Esophagus muscularis mucosa (tissue), 4 donors: ENCODE results near the gene ASPM. TPM values are rescaled to one million over a fixed set of nuclear protein-coding genes. Genes with fewer than 3 reads are reported as not detected.

Experiments
- DNase-seq: peaks from one replicate; pipeline ENCODE4 v3.0.0-alpha.2; 2017; ENCODE audit errors: extremely low spot score
- H3K27ac ChIP-seq, 4 donors: fragments of 200-600 bp; sonication (generic); replicated peaks in 1 of 4; 1 replicate in 3 of 4; 2 replicates in 1 of 4; pipeline ENCODE4 v1.5.1; 2016 to 2019; ENCODE audit warnings: mild to moderate bottlenecking in 1 of 4
- H3K27me3 ChIP-seq, 4 donors: fragments of 200-600 bp; sonication (generic); one replicate each; pipeline versions ENCODE4 v1.5.1 to v1.6.0; 2016 to 2019
- H3K36me3 ChIP-seq, 4 donors: fragments of 200-600 bp; sonication (generic); one replicate each; pipeline ENCODE4 v1.5.1; 2016 to 2019
- H3K4me1 ChIP-seq, 4 donors: fragments of 200-600 bp; sonication (generic); one replicate each; pipeline ENCODE4 v1.5.1; 2016 to 2019
- H3K4me3 ChIP-seq, 4 donors: fragments of 200-600 bp; sonication (generic); 1 replicate in 2 of 4; 2 replicates in 2 of 4; pipeline ENCODE4 v1.5.1; 2016 to 2019; ENCODE audit warnings: mild to moderate bottlenecking in 4 of 4, moderate library complexity in 1 of 4
- H3K9me3 ChIP-seq, 4 donors: fragments of 200-600 bp; sonication (generic); 1 replicate in 3 of 4; 2 replicates in 1 of 4; pipeline ENCODE4 v1.5.1; 2016 to 2019
- EP300 ChIP-seq: sonication (generic); formaldehyde crosslinking; IDR thresholded peaks from one replicate; pipeline ENCODE4 v1.6.1; 2017; ENCODE audit warnings: antibody characterized with exemption
- POLR2A ChIP-seq: fragments of 450-650 bp; IDR thresholded peaks from one replicate; pipeline ENCODE4 v1.6.1; 2017; ENCODE audit warnings: antibody characterized with exemption, moderate library complexity, mild to moderate bottlenecking, low read depth
- POLR2AphosphoS5 ChIP-seq, 2 donors: sonication (generic); formaldehyde crosslinking; IDR thresholded peaks; one replicate each; pipeline ENCODE4 v1.6.1; 2017; ENCODE audit warnings: antibody characterized with exemption in 2 of 2
- WGBS: methylation state at CpG from one replicate; pipeline ENCODE4 v1.1.5; 2018; 5-methylcytosine and 5-hydroxymethylcytosine counted together
- intact Hi-C: fragments of 100-400 bp; cut with DNase I; formaldehyde crosslinking; loops from one replicate; pipeline ENCODE4 v1.15.1; 2023
- total RNA-seq, 4 donors: library from RNA; depleted of rRNA; stranded (reverse); fragments of >200 nt; gene quantifications; one replicate each; pipeline versions ENCODE4 v1.1.0 to v1.2.1, GENCODE V29; 2016
- TF ChIP-seq, protein P1 (sequence below), 3 experiments: fragments of 200-600 bp in 2 of 3; fragments of 450-650 bp in 1 of 3; sonication (generic) in 2 of 3; IDR thresholded peaks; one replicate each; pipeline ENCODE4 v1.5.1; 2017 to 2019; ENCODE audit warnings: antibody characterized with exemption in 3 of 3, mild to moderate bottlenecking in 2 of 3, moderate library complexity in 1 of 3

The ASPM gene
- total RNA-seq, 4 donors from 2014 or later = 0.13 to 0.75 (median 0.17) TPM; not detected in 1

DNA sequence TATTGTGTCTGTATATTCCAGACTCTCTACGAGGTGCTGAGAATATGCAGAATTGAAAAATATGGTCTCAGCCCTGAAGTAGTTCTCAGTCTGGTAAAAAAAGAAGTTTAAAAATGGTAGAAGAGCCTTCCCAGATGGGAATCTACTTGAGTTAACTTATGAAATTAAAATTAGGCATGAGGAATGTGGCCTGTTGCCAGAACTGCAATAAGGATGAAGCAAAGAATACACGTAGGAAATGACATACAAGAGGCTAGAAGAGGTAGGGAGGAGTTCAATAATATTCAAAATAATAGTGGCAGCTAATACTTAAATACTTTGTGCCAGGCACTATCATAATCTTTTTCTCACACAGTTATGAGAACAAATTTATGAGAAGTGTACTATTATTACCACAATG, 6.3 kb downstream of the ASPM start:
- Histone ChIP-seq H3K4me1 (no peaks in the 10 kb centered on the region), H3K27ac (no peak overlapping the region), H3K9me3 (no peaks in the 10 kb centered on the region), H3K4me3 (no peak overlapping the region), H3K27me3 (peaks cover 0 to 9% (median 0%) of the 10 kb centered on the region in 4 donors), H3K36me3 (no peaks in the 10 kb centered on the region)
- no peak for DNase-seq
- intact Hi-C loops = no loop called here
- TF ChIP-seq, protein P1, sequence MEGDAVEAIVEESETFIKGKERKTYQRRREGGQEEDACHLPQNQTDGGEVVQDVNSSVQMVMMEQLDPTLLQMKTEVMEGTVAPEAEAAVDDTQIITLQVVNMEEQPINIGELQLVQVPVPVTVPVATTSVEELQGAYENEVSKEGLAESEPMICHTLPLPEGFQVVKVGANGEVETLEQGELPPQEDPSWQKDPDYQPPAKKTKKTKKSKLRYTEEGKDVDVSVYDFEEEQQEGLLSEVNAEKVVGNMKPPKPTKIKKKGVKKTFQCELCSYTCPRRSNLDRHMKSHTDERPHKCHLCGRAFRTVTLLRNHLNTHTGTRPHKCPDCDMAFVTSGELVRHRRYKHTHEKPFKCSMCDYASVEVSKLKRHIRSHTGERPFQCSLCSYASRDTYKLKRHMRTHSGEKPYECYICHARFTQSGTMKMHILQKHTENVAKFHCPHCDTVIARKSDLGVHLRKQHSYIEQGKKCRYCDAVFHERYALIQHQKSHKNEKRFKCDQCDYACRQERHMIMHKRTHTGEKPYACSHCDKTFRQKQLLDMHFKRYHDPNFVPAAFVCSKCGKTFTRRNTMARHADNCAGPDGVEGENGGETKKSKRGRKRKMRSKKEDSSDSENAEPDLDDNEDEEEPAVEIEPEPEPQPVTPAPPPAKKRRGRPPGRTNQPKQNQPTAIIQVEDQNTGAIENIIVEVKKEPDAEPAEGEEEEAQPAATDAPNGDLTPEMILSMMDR (IDR thresholded peaks at IDR 0.05) = no peak
- no peak for TF ChIP-seq EP300
- TF ChIP-seq POLR2AphosphoS5 (IDR thresholded peaks at IDR 0.05) = no peak
- TF ChIP-seq POLR2A = no peak
- WGBS = 52% methylated on average over 2 of the region's 2 CpGs

DNA sequence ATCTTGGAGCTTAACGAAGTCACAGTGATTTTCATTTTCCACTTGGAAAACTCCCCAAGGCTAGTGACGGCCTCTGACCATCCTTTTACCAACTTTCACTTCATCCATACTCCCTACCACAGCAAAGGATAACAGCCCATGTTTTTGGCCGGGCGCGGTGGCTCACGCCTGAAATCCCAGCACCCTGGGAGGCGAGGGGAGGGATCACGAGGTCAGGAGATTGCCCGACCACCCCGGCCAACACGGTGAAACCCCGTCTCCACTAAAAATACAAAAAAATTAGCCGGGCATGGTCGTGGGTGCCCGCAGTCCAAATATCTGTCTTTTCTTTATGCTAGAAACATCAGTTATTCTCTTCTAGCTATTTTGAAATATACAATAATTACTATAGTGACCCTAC, 7.3 kb downstream of the ASPM start:
- H3K4me1 ChIP-seq = no peaks in the 10 kb centered on the region
- no peak overlapping the region for H3K27ac ChIP-seq
- H3K9me3 ChIP-seq = no peaks in the 10 kb centered on the region
- H3K4me3 ChIP-seq = no peak overlapping the region
- no peak for DNase-seq
- WGBS = 97% methylated on average over 15 of the region's 15 CpGs
- H3K27me3 ChIP-seq = peaks cover 0 to 1% (median 0%) of the 10 kb centered on the region in 4 donors
- intact Hi-C loops = no loop called here
- no peaks in the 10 kb centered on the region for H3K36me3 ChIP-seq
- TF ChIP-seq EP300 (no peak), POLR2A (no peak), POLR2AphosphoS5 (IDR thresholded peaks at IDR 0.05) (no peak)
- TF ChIP-seq, protein P1 (IDR thresholded peaks at IDR 0.05) = no peak

DNA sequence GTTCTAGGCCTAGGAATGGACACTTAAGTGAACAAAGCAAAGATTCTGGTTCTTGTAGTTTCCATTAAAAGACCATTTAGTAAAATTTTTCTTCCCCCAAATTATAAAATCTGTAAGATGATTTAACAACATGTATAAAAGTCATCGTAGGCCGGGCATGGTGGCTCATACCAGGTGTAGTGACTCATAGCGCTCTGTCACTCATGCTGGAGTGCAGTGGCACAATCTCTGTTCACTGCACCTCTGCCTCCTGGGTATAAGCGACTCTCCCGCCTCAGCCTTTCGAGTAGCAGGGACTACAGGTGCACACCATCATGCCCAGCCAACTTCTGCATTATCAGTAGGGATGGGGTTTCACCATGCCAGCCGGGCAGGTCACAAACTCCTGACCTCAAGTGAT, 9.1 kb downstream of the ASPM start:
- Histone ChIP-seq H3K9me3 (no peaks in the 10 kb centered on the region), H3K27ac (no peak overlapping the region), H3K36me3 (no peaks in the 10 kb centered on the region), H3K4me3 (no peak overlapping the region), H3K4me1 (no peaks in the 10 kb centered on the region), H3K27me3 (no peaks in the 10 kb centered on the region)
- intact Hi-C loops = no loop called here
- 82% methylated on average over 7 of the region's 7 CpGs for WGBS
- no peak for DNase-seq
- TF ChIP-seq EP300 (no peak), POLR2AphosphoS5 (IDR thresholded peaks at IDR 0.05) (no peak), POLR2A (no peak)
- TF ChIP-seq, protein P1 (IDR thresholded peaks at IDR 0.05) = no peak

DNA sequence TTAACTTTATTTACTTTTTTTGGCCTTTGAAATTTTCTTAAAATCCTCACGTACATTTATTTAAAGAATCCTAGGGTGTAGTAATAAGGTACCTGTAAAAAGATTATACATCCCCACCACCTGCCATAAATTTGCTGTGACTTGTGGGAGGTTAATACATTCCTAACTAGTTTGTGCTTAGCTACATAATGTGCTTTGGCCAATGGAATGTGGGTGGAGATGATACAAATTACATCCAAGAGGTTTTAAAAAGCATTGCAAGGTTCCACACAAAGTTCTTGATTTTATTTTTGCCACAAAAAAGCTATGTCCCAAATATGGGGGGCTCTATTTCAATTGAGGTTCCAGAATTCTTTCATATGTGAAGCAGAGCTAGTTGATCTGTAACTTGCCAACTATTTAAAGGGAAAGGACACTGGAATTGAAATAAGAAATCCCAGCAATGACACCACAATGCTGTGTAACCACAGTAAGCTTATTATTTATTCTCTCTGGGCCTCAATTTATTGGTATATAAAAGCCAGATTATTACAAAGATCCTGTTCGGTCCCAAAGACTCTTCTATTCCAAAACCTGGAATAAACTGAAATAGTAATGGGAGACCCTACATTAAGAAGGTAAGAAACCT, 15.7 kb downstream of the ASPM start:
- H3K9me3 ChIP-seq = no peaks in the 10 kb centered on the region
- H3K4me3 ChIP-seq = no peak overlapping the region
- no peak for TF ChIP-seq POLR2AphosphoS5 (IDR thresholded peaks at IDR 0.05)
- TF ChIP-seq EP300 = no peak
- no peak for TF ChIP-seq POLR2A
- TF ChIP-seq, protein P1 (IDR thresholded peaks at IDR 0.05) = no peak
- no peaks in the 10 kb centered on the region for H3K27me3 ChIP-seq
- DNase-seq = no peak
- H3K36me3 ChIP-seq = no peaks in the 10 kb centered on the region
- no peak overlapping the region for H3K27ac ChIP-seq
- 93% methylated on average over 2 of the region's 2 CpGs for WGBS
- no peaks in the 10 kb centered on the region for H3K4me1 ChIP-seq
- intact Hi-C loops = no loop called here

DNA sequence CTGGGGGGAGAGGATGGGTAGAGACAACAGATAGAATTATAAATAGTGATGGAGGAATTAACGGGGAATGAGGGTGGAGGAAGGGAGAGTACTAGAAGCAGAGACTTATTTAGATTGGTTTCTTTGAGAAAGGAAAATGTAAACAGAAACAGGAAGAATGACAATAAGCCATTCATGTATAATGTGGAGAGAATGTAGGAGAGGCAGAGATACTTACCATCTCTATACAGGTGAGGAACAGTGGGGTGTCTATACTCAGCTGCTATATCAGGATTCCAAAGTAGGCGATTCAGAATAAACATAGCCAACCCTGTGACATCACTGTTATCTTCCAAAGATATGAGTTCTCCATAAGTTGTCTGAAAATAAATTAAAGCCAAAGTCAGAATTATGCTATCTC, 16.8 kb downstream of the ASPM start:
- Histone ChIP-seq H3K4me3 (no peak overlapping the region), H3K4me1 (no peaks in the 10 kb centered on the region), H3K36me3 (no peaks in the 10 kb centered on the region), H3K9me3 (no peaks in the 10 kb centered on the region), H3K27ac (no peak overlapping the region), H3K27me3 (no peaks in the 10 kb centered on the region)
- intact Hi-C loops = no loop called here
- DNase-seq = no peak
- WGBS = 88% methylated on average over 2 of the region's 2 CpGs
- TF ChIP-seq EP300 = no peak
- TF ChIP-seq, protein P1 (IDR thresholded peaks at IDR 0.05) = no peak
- no peak for TF ChIP-seq POLR2A
- TF ChIP-seq POLR2AphosphoS5 (IDR thresholded peaks at IDR 0.05) = no peak
